Loucy (cell line): ENCODE results near the gene SLC26A11.

Experiments
- CTCF ChIP-seq: fragments of 200-600 bp; sonication (generic); conservative IDR thresholded peaks from 2 replicates; pipeline ENCODE4 v1.5.1; 2014; ENCODE audit warnings: mild to moderate bottlenecking, antibody characterized with exemption, low read length
- EZH2phosphoT487 ChIP-seq: fragments of 200-600 bp; IDR thresholded peaks from 2 replicates; pipeline ENCODE4 v1.6.1; 2018; ENCODE audit warnings: antibody characterized with exemption, mild to moderate bottlenecking, moderate library complexity, borderline replicate concordance

DNA sequence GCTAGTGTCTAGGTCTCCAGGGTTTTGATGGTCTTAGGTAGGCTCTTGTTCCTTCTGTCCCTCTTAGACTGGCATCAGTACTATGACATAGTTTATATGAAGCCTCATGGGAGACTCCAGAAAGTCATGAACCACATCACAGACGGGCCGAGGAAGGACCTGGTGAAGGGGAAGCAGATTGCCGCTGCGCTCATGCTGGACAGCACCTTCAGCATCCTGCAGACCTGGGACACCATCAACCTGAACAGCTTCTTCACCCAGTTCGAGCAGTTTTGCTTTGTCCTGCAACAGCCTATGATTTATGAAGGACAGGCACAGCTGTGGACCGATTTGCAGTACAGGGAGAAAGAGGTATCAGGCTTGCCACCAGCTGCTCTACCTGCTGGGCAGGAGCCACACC, 74.4 kb downstream of the SLC26A11 start:
- no peak for TF ChIP-seq CTCF
- TF ChIP-seq EZH2phosphoT487: no peak
